GM18511 (cell line): ENCODE data around the gene SHROOM2.
"Not testable (repeated sequence)": the region's sequence is repeated elsewhere in the genome, so short reads cannot be mapped to it uniquely, and the experiment has no call there.

Experiments used
- ATAC-seq: cut with Tn5 transposase; IDR thresholded peaks from one replicate; pipeline ENCODE4 v1.9.1; 2021; ENCODE audit warnings: mild to moderate bottlenecking, moderate library complexity; ENCODE audit not compliant: unreplicated experiment

SHROOM2 gene

DNA sequence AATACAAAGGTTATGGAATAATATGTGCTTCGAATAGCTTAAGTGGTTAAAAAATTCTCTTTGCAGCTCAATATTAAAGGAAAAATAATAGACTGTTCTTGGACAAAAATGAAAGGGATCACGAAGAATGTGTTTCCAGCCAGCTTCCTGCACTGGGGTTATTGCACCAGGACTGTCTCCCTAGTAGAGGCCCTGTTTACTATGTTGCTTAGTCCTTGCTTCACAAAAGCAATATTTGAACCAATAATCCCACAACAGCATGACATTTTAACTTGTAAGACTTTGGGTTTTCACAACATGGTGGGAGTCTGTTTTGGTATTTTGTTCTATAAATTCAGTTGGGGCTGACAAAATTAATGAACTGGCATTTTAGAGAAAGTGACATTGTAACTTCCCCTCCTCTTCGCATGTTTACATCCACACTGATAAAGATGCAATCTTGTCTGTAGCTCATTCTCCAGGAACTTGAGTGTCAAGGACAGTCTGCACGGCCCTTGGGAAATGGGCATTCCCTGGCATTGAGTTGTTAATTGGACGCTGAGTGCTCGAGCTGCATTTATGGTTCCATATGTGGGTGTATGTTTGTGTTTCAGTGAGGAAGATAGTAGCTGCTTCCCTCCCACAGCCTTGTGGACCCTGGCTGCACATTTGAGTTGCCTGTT is 39.0 kb downstream of the SHROOM2 start:
- ATAC-seq = no peak

GRCh38 chrX:9825966-9826365 is 39.7 kb downstream of the SHROOM2 start:
- no peak for ATAC-seq

DNA sequence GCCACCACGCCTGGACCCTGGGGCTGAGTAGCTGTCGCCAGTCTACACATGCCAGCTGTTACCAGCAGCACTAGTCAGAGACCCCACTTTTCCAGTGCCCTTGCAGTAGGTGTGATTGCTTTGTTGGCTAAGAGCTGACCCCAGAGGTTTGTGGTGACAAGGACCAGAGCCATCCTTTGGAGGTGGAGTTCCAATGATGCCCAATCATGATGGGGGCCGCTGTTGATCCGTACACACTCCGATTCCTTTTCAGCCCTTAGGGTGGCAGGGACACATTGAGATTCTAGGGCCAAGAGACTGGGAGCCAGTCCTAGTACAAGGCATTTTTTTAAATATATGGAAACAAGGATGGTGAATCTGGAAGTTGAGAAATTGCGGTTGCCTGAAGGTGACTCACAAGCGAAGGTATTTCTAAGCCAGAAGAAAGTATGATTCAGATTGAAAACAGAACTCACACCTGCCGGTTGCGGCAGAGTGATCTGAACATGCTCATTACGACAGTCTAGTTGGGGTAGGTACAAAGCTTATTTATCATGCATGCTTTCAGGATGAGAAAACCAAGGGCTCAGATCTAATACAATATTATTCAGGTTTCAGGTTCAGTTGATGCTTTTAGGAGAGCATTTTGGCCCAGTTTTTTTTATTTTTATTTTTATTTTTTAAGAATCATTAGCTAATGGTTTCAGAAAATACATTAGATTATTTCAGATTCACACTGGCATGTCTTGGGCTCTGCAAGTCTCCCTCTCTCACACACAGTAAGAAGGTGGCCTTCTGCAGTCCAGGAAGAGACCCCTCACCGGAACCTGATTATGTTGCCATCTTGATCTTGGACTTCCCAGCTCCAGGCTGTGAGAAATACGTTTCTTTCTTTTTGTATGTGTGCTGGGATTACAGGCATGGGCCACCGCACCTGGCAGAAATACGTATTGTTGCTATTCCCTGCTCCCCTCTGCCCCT is 43.4 kb downstream of the SHROOM2 start:
- peak; percentile 94 for ATAC-seq

DNA sequence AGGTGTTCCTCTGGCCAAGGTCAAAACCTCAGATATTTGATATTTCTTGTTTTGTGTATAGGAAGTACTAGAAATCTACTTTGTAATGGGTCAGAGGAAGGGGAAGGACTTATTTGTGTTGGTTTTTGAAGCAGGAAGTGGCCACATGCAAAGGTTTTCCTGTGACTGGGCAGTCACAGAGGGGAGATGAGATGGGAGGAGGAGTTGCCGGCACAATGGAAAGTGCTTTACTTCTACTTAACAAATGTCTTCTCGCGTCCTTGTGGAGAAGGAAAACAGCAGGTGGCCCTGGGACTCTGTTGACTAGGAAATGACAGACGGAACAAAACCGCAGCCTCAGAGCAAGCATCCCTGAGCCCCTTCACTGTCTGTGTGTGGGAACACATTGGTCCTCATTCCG is 46.6 kb downstream of the SHROOM2 start:
- ATAC-seq = no peak

DNA sequence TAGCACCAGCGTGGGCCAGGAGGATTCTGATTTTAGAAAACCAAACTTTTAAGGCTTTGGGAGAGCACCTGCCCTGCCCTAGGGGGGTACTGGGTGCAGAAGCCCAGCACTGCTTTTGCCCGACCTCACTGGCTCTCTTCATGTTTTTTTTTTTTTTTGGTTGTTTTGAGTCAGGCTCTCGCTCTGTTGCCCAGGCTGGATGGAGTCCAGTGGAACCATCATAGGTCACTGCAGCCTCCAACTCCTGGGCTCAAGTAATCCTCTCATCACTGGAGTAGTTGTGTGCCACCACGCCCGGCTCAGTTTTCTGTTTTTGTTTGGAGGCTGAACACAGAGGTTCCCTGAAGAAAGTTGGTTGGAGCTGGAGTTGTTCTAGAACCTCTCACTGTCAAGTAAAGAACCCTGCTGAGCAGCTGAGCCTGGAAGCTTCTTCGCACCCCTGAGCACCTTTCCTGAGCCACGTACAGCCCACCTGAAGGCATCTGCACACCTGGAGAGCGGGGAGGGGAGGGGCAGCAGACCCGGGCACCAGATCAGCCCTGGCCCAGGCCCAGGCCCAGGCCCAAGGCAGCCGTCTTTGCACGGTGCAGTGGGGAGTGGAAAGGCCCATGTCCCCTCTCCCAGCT is 49.5 kb downstream of the SHROOM2 start:
- no peak for ATAC-seq

GRCh38 chrX:9842541-9842940 is 56.3 kb downstream of the SHROOM2 start:
- no peak for ATAC-seq

DNA sequence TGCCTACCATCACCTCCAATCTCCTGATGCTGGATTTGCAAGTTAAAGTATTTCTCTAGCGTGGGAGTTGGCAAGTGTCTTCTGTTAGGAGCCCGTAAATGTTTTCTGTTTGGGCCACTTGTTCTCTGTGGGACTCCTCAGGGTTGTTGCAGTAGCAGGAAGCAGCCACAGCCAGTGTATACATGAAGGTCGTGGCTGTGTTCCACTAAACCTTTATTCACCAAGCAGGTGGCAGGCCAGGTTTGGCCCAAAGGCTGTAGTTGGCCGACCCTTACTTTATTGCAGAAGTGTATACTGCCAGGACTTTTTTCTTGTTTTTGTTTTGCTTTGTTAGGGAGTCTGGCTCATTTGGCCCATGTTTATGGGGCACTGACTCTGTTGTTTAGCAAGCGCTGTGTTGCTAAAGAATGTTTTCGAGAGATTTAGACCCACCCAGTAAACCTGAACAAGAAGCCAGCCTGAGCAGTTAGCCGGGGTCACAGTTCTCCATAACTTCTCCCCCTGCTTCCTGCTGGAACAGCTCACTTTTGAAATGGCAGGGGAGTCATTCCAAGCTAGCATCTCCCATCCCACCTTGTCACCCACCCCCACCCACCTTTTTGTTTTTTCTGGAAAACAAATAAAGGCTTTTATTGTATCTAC is 58.8 kb downstream of the SHROOM2 start:
- ATAC-seq = no peak

- no peak for ATAC-seq
Measured at GRCh38 chrX:9845578-9845952, 59.3 kb downstream of the SHROOM2 start.

DNA sequence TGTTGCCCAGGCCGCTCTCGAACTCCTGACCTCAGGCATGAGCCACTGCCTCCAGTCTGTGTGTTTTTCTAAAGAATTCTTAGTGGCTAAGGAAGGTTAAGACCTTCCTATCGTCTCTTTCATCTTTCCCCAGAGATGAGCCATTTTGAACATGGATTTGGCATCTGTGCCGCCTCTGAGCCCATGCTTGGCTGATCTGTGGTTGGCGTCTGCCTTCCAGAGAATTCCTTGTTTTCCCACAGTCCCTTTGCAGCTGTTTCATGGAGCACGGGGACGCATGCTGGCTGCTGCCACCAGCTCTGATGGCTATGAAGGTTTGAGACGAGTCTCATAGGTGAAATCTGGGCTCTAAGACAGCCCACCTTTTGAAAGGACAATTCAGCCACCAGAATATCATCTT is 60.4 kb downstream of the SHROOM2 start:
- ATAC-seq = no peak

GRCh38 chrX:9847071-9847470 is 60.8 kb downstream of the SHROOM2 start:
- ATAC-seq = no peak

- no peak for ATAC-seq
Measured at GRCh38 chrX:9848718-9849479, 62.7 kb downstream of the SHROOM2 start.

GRCh38 chrX:9851890-9852289 is 65.7 kb downstream of the SHROOM2 start:
- ATAC-seq = no peak

DNA sequence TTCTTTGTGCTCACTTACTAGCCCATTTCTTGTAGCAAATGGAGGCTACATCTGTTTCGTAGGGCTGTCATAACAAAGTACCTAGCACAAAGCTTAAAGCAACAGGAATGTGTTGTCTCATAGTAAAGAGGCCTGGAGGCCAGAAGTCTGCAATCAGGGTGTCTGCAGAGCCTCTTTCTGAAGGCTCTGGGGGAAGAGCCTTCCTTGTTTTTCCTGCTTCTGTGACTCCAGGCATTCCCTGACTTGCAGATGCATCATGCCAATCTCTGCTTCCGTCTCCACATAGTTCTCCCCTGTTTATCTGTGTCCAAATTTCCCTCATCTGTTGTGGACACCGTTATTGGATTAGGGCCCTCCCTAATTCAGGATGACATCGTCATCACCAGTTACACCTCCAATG is 67.1 kb downstream of the SHROOM2 start:
- ATAC-seq = no peak

- ATAC-seq = no peak
Measured at GRCh38 chrX:9855561-9856283, 69.5 kb downstream of the SHROOM2 start.

DNA sequence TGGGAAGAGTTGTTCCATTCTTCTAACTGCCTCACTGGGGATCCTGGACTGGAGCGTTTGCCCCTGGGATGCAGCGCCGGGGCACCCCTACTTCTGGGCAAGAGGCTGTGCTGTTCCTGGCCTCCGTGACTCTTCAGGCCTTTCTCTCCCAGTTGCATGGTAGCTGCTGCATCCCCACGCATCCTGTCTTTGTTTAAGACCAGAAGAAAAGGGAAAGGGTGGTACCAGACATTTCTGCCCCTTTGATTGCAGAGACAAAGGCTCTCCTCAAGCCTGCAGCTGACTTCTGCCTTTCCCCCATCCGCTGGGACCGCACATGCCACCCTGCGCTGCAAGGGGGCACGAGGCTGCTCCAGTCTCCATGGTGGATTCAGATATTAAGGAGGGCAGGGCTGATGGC is 70.4 kb downstream of the SHROOM2 start:
- ATAC-seq = no peak

GRCh38 chrX:9857575-9858474 is 71.6 kb downstream of the SHROOM2 start:
- no peak for ATAC-seq

DNA sequence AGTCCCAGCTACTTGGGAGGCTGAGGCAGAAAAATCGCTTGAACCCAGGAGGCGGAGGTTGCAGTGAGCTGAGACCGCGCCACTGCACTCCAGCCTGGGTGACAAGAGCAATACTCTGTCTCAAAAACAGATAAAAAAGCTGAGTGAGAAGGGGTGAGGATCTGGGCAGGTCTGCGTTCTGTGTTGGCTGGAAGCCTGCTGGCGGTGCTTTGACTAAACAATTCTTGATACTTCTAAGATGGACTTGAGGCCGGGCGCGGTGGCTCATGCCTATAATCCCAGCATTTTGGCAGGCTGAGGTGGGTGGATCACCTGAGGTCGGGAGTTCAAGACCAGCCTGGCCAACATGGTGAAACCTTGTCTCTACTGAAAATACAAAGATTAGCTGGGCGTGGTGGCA is 72.5 kb downstream of the SHROOM2 start:
- ATAC-seq = not testable (repeated sequence)

- no peak for ATAC-seq
Measured at GRCh38 chrX:9859711-9860555, 73.7 kb downstream of the SHROOM2 start.
